ENCODE results near the gene DYNC1LI1.
"Not testable (repeated sequence)": the region's sequence is repeated elsewhere in the genome, so short reads cannot be mapped to it uniquely, and the experiment has no call there.

DYNC1LI1 gene

DNA sequence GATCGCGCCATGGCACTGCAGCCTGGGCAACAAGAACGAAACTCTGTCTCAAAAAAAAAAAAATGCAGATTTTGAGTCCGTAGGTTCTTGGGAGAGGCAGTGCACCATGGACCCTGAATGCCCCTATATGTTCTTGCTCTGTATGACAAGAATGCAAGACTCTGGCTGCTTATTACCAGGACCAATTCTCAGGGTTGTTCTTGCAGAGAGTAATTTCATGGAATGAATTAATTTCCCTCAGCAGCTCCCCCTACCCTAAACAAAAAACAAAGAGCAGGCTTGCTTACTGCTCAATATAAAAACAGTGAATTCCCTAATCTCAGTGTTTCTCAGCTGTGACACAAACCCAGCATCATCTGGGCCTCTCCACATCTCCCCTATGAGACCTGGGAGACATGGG lies 20.5 kb upstream of the DYNC1LI1 start:
- DNase-seq (ENCODE audit: low read depth), result no peak
- H3K4me3 ChIP-seq (replicated peaks; ENCODE audit: low read depth, low read length), result no peak overlapping the region
- TF ChIP-seq, protein P1, sequence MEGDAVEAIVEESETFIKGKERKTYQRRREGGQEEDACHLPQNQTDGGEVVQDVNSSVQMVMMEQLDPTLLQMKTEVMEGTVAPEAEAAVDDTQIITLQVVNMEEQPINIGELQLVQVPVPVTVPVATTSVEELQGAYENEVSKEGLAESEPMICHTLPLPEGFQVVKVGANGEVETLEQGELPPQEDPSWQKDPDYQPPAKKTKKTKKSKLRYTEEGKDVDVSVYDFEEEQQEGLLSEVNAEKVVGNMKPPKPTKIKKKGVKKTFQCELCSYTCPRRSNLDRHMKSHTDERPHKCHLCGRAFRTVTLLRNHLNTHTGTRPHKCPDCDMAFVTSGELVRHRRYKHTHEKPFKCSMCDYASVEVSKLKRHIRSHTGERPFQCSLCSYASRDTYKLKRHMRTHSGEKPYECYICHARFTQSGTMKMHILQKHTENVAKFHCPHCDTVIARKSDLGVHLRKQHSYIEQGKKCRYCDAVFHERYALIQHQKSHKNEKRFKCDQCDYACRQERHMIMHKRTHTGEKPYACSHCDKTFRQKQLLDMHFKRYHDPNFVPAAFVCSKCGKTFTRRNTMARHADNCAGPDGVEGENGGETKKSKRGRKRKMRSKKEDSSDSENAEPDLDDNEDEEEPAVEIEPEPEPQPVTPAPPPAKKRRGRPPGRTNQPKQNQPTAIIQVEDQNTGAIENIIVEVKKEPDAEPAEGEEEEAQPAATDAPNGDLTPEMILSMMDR (IDR thresholded peaks at IDR 0.05; ENCODE audit: low read length, missing control alignments), result no peak

DNA sequence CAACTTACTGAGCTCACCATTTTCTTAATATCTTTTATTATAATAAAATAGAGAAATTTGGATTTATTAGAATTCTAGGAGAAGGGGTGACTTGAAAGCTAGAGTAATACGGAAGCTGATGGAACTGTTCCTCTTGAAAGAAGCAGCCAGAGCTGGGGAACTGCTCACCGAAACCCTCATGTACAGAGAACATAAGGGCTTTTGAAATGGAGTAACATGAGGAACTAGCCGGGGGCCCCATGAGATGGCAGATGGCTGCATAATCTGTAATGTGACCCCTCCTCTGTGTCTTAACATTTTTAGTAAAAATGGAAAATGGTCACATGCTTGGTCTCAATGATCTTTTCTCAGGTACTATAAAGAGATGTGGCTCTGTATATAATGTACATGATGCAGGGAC lies 15.7 kb upstream of the DYNC1LI1 start:
- H3K4me3 ChIP-seq (replicated peaks; ENCODE audit: low read depth, low read length), result no peak overlapping the region
- no peak for DNase-seq (ENCODE audit: low read depth)
- TF ChIP-seq, protein P1 (IDR thresholded peaks at IDR 0.05; ENCODE audit: low read length, missing control alignments), result no peak

DNA sequence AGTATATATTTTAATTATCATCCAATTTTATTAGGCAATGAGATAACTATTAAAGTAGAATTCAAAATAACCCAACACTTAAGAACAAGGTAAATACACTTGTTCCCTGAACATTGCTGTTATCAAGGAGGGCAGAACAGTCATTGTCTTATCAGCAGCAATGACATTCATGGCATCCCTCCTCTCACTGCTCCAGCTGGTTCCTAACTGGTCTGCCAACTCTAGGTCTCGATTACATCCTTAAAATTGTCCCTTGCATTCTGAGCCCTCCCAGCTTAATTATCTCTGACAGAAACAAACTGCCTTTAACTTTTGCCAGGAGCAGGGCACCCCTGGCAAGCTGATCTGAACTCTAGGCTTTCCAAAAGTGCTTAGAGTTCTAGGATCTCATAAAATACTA lies 14.0 kb upstream of the DYNC1LI1 start:
- TF ChIP-seq, protein P1 (IDR thresholded peaks at IDR 0.05; ENCODE audit: low read length, missing control alignments), result no peak
- DNase-seq (ENCODE audit: low read depth), result no peak
- H3K4me3 ChIP-seq (replicated peaks; ENCODE audit: low read depth, low read length), result no peak overlapping the region

DNA sequence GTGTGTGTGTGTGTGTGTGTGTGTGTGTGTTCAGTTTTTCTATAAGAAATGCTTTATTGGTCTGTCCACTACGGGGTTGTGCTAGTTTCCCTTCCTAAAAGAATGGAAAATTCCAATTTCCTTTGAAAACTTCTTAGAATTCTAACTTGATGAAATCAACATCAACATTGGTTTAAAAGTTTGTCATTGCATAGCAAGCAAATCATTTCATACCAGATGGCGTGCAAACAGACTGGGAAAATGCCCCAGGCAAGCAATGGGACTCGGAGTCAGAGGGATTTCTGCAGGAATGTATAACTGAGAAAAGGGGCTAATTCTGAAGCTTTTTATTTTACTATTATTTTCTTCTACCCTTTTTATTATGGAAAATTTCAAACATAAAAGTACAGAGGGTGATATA lies 13.1 kb upstream of the DYNC1LI1 start:
- no peak overlapping the region for H3K4me3 ChIP-seq (replicated peaks; ENCODE audit: low read depth, low read length)
- no peak for DNase-seq (ENCODE audit: low read depth)
- TF ChIP-seq, protein P1 (IDR thresholded peaks at IDR 0.05; ENCODE audit: low read length, missing control alignments), result no peak

DNA sequence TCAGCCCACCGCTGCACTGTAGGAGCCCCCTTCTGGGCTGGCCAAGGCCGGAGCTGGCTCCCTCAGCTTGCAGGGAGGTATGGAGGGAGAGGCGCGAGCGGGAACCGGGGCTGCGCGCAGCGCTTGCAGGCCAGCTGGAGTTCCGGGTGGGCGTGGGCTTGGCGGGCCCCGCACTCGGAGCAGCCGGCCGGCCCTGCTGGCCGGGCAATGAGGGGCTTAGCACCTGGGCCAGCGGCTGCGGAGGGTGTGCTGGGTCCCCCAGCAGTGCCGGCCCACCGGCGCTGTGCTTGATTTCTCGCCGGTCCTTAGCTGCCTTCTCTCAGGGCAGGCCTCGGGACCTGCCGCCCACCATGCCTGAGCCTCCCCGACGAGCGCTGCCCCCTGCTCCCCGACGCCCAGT lies 8.0 kb upstream of the DYNC1LI1 start:
- H3K4me3 ChIP-seq (replicated peaks; ENCODE audit: low read depth, low read length); DNase-seq (ENCODE audit: low read depth): not testable (repeated sequence)

DNA sequence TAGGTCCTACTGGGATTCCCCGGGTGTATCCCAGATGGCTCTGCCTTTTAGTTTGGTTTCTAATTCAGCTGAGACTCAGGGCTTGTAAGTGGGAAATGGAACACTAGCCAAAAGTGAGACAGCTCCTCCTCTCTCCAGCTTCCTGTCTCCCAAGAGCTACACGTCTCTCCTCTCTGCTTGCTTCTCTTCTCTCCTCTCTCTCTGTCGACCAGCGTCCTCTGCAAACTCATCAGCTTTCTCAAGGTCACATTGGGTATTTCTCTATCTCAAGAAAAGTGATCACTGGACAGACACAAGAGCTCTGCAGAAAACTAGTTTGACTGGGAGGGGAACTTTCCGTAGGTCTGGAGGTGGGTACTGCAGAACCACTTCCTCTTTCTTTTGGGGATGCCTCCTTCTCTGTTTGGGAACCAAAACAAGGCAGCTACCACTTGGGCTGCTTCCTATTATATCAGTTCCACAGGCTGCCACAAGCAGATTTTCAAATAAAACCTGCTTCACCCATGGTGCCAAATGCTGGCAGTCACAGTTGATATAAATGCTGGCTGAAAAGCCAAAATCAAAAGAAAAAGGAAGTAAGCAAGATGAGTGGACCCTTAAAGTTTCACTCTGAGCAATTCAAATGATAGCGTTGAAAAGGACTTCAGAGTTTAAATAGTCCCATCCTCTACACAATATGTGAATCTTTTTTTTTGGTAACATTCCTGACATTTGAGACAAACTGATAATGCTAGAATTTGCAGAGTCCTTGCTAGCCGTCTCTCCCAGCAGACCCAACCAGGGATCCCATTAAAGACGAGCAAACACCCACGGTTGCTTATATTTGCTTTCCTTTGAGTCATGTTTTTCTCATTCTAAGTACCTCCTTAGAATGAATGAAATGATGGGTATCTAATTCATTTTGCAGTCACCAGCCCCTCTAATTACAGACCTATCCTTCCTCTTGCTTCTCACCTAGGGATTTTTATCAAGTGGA lies 7.2 kb upstream of the DYNC1LI1 start:
- TF ChIP-seq, protein P1 (IDR thresholded peaks at IDR 0.05; ENCODE audit: low read length, missing control alignments), result no peak
- peak overlapping the region; percentile 37 for H3K4me3 ChIP-seq (replicated peaks; ENCODE audit: low read depth, low read length)
- DNase-seq (ENCODE audit: low read depth), result peak; percentile 64

DNA sequence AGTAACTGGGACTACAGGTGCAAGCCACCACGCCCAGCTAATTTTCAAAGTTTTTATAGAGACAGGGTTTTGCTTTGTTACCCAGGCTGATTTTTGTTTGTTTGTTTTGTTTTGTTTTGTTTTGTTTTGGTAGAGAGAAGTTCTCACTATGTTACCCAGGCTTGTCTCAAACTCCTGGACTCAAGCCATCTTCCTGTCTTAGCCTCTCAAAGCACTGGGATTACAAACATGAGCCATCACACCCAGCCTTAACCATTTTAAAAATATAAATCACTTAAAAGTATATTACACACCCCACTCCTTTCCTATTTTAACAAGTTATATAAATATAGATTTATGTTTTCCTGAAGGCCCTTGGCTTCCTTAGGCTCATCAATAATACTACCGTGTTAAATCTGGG lies 6.5 kb upstream of the DYNC1LI1 start:
- peak overlapping the region; percentile 37 for H3K4me3 ChIP-seq (replicated peaks; ENCODE audit: low read depth, low read length)
- DNase-seq (ENCODE audit: low read depth), result peak; percentile 46
- TF ChIP-seq, protein P1 (IDR thresholded peaks at IDR 0.05; ENCODE audit: low read length, missing control alignments), result no peak

Measured in fibroblast of pulmonary artery (primary cell).